ENCODE measurements around the gene IL1RAPL1.

DNA sequence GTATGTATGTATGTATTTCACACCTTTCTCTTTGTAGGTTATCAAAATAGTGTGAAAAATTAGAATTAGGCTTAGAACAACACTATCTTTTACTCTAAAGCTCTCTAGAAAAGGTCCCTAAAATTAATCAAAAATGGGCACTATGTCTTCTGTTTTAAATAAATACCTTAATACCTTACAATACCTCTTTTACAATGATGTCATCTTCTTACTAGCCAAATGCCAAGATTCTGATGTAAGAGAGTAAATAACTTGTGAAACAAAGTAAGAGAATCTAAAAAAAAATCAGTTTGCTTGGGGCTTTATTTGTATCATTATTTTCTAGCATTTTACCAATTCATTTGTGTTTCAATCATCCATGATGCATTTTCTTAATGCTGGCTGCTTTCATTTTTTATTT lies 1225.9 kb downstream of the IL1RAPL1 start:
- TF ChIP-seq, protein P1, sequence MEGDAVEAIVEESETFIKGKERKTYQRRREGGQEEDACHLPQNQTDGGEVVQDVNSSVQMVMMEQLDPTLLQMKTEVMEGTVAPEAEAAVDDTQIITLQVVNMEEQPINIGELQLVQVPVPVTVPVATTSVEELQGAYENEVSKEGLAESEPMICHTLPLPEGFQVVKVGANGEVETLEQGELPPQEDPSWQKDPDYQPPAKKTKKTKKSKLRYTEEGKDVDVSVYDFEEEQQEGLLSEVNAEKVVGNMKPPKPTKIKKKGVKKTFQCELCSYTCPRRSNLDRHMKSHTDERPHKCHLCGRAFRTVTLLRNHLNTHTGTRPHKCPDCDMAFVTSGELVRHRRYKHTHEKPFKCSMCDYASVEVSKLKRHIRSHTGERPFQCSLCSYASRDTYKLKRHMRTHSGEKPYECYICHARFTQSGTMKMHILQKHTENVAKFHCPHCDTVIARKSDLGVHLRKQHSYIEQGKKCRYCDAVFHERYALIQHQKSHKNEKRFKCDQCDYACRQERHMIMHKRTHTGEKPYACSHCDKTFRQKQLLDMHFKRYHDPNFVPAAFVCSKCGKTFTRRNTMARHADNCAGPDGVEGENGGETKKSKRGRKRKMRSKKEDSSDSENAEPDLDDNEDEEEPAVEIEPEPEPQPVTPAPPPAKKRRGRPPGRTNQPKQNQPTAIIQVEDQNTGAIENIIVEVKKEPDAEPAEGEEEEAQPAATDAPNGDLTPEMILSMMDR (IDR thresholded peaks at IDR 0.05), result no peak
- TF ChIP-seq JUNB (IDR thresholded peaks at IDR 0.05), result no peak
